Right atrium auricular region (tissue), 2 donors: ENCODE measurements around the gene CD1D. TPM values are rescaled to one million over a fixed set of nuclear protein-coding genes. Genes with fewer than 3 reads are reported as not detected.
"Not testable (repeated sequence)": the region's sequence is repeated elsewhere in the genome, so short reads cannot be mapped to it uniquely, and the experiment has no call there.

ENCODE experiments used
- DNase-seq: peaks from one replicate; pipeline ENCODE4 v3.0.0-alpha.2; 2019; ENCODE audit warnings: low spot score
- H3K27ac ChIP-seq, 2 donors: fragments of 200-600 bp; sonication (generic); 1 replicate in 1 of 2; 2 replicates in 1 of 2; pipeline ENCODE4 v1.5.1; 2016 to 2019
- H3K27me3 ChIP-seq, 2 donors: fragments of 200-600 bp; sonication (generic); one replicate each; pipeline versions ENCODE4 v1.5.1 to v1.6.0; 2017 to 2019
- H3K36me3 ChIP-seq: fragments of 200-600 bp; sonication (generic); one replicate; pipeline ENCODE4 v1.5.1; 2016
- H3K4me1 ChIP-seq, 2 donors: fragments of 200-600 bp; sonication (generic); one replicate each; pipeline versions ENCODE4 v1.5.1 to v1.6.0; 2017 to 2019
- H3K4me3 ChIP-seq, 2 donors: fragments of 200-600 bp; sonication (generic); 1 replicate in 1 of 2; 2 replicates in 1 of 2; pipeline ENCODE4 v1.5.1; 2017 to 2019; ENCODE audit warnings: mild to moderate bottlenecking in 1 of 2, moderate library complexity in 1 of 2
- H3K9me3 ChIP-seq, 2 donors: fragments of 200-600 bp; sonication (generic); one replicate each; pipeline ENCODE4 v1.5.1; 2019
- total RNA-seq, 2 donors: library from RNA; depleted of rRNA; stranded (reverse); fragments of >200 nt; gene quantifications; one replicate each; pipeline ENCODE4 v1.1.0, GENCODE V29; 2016
- TF ChIP-seq, protein P1 (sequence below), 2 donors: fragments of 200-600 bp; sonication (generic); IDR thresholded peaks; one replicate each; pipeline ENCODE4 v1.5.1; 2019; ENCODE audit warnings: antibody characterized with exemption in 2 of 2

Gene CD1D
- total RNA-seq, 2 donors from 2014 or later: 0.48 to 2.0 TPM

DNA sequence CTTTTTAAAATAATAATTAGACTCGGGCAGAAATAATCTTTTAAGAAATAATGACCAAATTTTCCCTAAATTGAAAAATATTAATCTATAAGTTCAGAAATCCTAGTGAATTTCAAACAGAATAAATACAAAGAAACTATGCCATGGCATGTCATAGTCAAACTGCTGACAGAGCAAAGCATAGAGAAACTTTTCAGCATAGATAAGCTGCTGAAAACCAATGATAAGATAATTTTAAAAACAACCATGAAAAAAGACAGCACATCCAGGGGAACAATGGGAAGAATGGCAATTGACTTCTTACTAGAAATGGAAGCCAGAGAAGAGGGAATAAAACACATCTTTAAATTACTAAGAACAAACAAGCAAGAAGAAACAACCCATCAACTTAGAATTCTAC, 19.8 kb downstream of the CD1D start:
- Histone ChIP-seq H3K9me3 (no peaks in the 10 kb centered on the region), H3K36me3 (no peaks in the 10 kb centered on the region), H3K27me3 (no peaks in the 10 kb centered on the region), H3K4me3 (no peak overlapping the region), H3K27ac (no peak overlapping the region), H3K4me1 (no peaks in the 10 kb centered on the region)
- no peak for DNase-seq
- TF ChIP-seq, protein P1, sequence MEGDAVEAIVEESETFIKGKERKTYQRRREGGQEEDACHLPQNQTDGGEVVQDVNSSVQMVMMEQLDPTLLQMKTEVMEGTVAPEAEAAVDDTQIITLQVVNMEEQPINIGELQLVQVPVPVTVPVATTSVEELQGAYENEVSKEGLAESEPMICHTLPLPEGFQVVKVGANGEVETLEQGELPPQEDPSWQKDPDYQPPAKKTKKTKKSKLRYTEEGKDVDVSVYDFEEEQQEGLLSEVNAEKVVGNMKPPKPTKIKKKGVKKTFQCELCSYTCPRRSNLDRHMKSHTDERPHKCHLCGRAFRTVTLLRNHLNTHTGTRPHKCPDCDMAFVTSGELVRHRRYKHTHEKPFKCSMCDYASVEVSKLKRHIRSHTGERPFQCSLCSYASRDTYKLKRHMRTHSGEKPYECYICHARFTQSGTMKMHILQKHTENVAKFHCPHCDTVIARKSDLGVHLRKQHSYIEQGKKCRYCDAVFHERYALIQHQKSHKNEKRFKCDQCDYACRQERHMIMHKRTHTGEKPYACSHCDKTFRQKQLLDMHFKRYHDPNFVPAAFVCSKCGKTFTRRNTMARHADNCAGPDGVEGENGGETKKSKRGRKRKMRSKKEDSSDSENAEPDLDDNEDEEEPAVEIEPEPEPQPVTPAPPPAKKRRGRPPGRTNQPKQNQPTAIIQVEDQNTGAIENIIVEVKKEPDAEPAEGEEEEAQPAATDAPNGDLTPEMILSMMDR (IDR thresholded peaks at IDR 0.05): no peak

DNA sequence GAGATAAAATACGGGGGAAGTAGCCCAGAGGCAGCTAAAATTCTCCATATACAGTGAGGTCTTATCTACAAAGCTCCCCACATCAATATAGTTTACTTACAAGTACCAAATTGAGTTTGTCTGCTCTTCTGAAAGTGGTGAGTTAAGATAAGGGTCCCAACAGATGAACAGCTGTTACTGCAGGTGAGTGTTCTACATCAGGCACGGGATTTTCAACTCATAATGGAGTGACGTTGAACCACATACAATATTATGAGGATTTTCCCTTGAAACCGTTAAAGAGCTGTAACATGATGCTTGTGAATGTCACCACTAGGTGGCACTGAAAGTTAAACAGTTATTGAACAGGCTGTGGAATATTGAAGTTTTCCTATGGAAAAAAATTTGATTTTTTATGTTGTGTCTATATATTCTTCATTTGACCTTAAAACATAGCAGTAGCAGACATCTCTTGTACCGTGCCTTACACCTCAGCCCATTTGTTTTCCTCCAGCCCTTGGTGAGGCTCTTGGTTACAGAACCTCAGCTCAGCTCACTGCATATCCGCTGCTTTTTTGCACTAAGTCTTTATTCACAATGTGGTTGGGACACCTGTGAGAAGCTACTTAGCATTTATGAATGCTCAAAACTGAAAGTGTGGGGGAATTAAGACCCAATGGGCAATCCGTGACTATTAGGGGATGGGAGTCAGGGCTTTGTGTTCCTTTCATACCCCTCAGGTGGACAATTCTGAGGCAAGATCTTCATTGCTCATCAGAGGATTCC, 23.2 kb downstream of the CD1D start:
- no peak overlapping the region for H3K27ac ChIP-seq
- DNase-seq: no peak
- no peak overlapping the region for H3K4me3 ChIP-seq
- H3K36me3 ChIP-seq: no peaks in the 10 kb centered on the region
- H3K4me1 ChIP-seq: no peaks in the 10 kb centered on the region
- H3K27me3 ChIP-seq: no peaks in the 10 kb centered on the region
- TF ChIP-seq, protein P1 (IDR thresholded peaks at IDR 0.05): peak; percentile 77 to 88
- no peaks in the 10 kb centered on the region for H3K9me3 ChIP-seq

DNA sequence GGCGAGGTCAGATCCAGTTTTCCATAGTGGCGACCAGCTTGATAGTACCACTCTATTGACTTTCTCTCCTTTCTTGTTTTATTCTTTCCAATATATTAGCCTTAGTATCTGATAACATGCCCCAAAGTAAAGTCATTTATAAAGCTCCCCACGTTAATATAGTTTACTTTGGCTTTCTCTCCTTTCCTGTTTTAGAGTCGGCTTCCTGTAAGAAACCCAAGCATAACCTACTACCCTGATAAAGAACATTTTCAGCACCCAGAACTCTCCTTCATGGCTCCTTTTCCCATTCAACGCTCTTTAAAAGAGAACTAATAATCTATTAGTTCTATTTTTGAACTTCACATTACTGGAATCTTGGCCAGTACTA, 23.7 kb downstream of the CD1D start:
- no peaks in the 10 kb centered on the region for H3K27me3 ChIP-seq
- TF ChIP-seq, protein P1 (IDR thresholded peaks at IDR 0.05): no peak
- no peaks in the 10 kb centered on the region for H3K36me3 ChIP-seq
- H3K9me3 ChIP-seq: no peaks in the 10 kb centered on the region
- no peak overlapping the region for H3K4me3 ChIP-seq
- no peaks in the 10 kb centered on the region for H3K4me1 ChIP-seq
- H3K27ac ChIP-seq: no peak overlapping the region
- no peak for DNase-seq

DNA sequence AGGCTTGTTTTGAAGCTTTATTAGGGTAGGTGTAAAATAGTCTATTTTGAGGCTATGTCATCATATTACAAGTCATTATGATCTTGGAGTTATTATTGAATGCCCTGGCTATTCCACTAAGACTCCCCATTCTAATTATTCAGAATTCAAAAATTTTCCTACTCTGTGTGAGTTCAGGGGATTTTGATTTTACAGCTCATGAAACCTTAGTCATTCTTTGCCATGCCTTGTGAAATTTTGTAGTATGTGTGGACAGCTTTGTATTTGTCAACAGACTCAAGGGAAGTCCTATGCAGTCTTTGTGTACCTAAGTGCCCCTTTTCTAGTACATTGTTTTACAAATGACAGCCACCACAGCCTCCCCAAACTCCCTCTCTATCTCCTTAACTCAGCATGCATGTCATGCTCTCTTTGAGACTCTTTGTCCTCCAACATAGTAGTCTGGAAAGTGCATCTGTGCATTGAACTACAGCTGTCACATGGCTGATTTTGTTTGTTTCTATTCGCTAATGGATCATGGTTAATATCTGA, 28.0 kb downstream of the CD1D start:
- Histone ChIP-seq H3K36me3 (no peaks in the 10 kb centered on the region), H3K4me3 (no peak overlapping the region), H3K9me3 (no peaks in the 10 kb centered on the region), H3K4me1 (no peaks in the 10 kb centered on the region), H3K27ac (no peak overlapping the region), H3K27me3 (no peaks in the 10 kb centered on the region)
- DNase-seq: no peak
- TF ChIP-seq, protein P1 (IDR thresholded peaks at IDR 0.05): no peak

DNA sequence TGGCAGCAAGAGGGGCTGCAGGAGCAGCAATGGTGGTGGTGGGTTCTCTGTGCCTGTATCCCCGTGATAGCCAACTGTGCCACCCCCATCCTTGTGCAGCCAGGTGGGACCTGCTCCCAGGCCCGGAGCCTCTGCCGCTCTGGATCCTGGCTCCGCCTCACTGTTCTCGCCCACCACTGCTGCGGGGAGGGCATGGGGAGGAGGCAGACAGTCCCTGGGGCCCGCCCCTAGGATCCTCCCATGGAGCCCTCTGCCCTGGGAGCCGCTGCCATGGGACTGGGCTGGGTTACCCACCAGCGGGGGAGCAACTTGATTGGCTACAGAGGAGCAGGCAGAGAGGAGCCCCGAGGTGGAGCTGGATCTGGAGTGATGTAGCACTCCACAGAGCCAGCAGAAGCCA, 31.6 kb downstream of the CD1D start:
- Histone ChIP-seq H3K4me1 (no peaks in the 10 kb centered on the region), H3K9me3 (no peaks in the 10 kb centered on the region), H3K4me3 (no peak overlapping the region), H3K27ac (no peak overlapping the region), H3K27me3 (no peaks in the 10 kb centered on the region), H3K36me3 (no peaks in the 10 kb centered on the region)
- TF ChIP-seq, protein P1 (IDR thresholded peaks at IDR 0.05): no peak
- DNase-seq: no peak

DNA sequence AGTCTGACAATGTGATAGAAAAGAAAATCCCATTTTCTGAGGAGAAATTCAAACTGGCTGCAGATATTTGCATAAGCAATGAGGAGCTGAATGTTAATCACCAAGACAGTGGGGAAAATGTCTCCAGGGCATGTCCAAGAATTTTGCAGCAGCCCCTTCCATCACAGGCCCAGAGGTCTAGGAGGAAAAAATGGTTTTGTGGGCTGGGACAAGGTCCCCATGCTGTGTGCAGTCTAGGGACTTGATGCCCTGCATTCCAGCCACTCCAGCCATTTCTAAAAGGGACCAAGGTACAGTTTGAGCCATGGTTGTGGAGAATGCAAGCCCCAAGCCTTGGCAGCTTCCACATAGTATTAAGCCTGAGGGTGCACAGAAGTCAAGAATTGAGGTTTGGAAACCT, 42.8 kb downstream of the CD1D start:
- not testable (repeated sequence) for H3K36me3 ChIP-seq, H3K27me3 ChIP-seq, H3K27ac ChIP-seq, DNase-seq, H3K4me1 ChIP-seq, H3K9me3 ChIP-seq, H3K4me3 ChIP-seq
